SW480 (cell line): ENCODE results near the gene GCLC.
A peak's percentile ranks its signal among the peaks of the same experiment; 100 is the strongest.
"Not testable (repeated sequence)": the region's sequence is repeated elsewhere in the genome, so short reads cannot be mapped to it uniquely, and the experiment has no call there.

ENCODE experiments used
- DNase-seq: peaks from one replicate; pipeline ENCODE4 v3.0.0-alpha.2; 2016; ENCODE audit warnings: low spot score

The GCLC gene

DNA sequence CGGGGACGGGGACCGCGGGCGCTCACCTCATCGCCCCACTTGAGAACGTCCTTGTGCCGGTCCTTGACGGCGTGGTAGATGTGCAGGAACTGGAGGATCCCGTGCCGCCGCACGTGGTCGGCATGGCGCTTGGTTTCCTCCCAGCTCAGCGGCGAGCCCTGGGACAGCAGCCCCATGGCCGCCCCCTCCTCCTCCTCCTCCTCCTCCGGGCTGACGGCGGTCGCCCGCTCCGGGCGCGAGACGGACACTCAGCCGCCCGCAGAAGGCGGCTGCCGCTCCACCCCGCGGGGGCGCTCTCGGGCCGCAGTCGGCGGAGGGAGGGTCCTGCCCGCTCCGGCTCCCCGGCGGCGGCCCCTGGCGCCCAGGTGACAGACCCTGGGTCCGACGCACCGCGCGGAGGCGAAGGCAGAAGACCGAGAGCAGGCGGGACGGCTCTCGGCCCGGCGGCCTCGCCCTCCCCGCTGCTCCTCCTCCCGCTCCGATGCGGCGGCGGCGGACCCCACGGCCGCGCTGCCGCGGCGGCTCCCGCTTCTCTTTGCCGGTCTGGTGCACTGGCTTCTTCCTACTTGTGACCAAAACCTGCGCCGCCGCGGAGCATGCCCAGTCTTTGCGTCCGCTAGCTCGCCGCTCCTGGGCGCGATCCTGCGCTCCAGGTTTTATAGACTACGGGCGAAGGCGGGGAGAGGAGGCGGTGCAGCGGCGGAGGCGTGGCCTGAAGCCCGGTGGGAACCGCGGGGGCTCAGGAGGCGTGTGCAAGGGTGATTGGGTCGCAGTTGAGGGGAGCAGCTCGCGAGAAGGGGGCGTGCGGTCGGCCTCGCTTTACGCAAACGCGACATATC, at the start of gene GCLC:
TSS of gene GCLC (minus strand) at position 632 of the 839 bp plus-strand sequence. CDS start at position 176, 456 bp downstream.
- DNase-seq = peak; percentile 93

DNA sequence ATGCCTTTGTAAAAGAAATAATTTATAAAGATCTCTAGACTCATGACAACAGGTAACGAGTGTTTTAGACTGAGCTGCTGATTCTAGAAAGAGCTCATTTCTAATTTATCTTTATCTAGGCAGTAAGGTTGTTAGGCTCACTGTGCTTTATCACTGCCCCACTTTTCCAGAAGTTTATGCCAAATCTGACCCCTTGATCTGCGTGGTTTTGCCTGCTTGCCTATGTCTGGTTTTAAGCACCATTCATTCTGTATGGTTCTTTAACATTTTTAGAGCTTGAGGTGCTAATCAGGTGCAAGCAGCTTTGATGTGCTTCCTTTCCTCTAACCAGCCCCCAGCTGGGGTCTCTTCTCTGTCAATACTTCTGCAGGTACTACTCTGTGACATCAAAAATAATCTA, 49.7 kb upstream of the GCLC start:
- DNase-seq = no peak

DNA sequence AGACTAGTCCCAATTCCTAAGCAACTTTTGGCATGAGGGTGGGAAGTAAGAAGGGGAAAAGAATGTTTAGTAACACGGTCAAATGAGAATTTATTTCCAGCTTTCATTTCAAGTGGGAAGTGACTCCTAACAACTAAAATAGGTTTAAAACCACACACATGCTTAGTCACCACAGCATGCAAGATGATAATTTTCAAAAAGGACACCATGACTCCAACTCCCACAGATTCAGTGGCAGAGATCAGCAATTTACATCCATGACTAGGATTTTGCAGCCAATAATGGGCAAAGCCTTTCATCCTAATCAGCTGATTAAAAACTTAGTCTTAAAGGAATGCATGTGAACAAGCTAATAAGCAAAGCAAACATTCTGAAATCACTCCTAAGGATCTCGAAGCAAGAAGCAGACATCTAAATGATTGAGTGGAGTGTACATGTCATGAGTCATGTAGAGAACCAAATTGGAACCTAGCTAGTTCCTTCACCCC, 48.1 kb upstream of the GCLC start:
- no peak for DNase-seq

DNA sequence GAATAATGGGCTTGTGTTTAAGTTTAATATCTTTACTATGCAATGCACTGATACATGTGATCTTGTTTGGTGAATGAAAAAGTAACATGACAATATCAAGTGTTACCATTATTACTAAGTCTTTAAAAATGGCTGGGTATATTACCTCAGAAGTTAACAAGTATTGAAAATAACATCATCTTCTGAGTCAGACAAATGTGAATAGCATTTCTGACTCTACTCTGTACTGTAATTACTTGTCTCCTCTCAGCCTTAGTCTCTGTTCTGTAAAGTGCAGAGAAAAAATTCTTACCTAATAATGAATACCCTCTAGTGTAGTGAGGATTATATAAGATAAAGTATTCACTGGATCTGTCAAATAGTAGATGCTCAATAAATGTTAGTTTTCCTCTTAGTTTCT, 47.0 kb upstream of the GCLC start:
- no peak for DNase-seq

DNA sequence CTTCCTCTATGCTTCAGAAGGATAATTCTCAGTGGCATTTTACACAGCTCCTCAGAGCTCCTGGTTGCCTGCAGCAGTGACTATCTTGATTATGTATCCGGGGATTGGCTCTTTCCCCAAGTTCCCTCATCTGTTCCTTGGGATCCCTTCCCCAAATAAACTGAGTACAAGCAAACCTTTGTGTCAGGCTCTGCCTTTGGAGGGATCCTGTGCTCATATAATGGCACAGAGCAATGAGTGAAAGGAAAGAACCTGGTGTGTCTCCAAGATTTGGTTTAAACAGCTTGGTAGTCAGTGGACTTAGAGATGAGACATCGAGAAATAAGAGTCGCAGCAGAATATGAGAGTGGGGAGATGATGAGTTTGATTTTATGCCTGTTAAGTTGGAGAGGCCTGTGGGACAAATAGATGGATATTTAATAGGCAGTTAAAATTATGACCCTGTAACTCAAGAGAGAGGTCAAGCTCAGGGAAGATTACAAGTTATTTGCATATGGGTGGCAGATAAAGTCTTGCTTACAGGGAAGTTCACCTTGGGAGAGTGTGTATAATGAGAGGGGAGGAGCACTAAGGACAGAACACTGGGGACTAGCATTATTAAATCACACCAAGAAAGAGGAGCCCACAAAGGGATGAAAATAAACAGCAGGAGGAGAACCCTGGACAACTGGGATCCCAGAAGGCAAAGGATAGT, 44.1 kb upstream of the GCLC start:
- DNase-seq = no peak

DNA sequence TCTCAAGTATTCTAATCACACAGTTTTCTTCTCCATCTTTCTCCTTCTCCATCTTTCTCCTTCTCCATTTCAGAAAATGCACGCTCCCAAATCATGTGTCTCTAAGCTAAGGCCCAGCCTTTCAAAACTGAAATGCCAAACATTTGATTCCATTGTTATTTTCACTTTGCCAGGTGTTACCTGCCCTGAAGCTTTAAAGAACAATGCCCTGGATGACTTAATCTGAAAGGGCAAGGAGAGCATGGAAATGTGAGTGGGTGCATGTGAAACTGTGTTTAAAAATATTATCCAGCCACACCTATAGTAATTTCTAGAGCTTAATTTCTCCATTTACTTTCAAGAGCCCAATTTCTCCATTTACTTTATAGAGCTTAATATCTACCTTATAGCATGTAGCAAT, 42.4 kb upstream of the GCLC start:
- no peak for DNase-seq

DNA sequence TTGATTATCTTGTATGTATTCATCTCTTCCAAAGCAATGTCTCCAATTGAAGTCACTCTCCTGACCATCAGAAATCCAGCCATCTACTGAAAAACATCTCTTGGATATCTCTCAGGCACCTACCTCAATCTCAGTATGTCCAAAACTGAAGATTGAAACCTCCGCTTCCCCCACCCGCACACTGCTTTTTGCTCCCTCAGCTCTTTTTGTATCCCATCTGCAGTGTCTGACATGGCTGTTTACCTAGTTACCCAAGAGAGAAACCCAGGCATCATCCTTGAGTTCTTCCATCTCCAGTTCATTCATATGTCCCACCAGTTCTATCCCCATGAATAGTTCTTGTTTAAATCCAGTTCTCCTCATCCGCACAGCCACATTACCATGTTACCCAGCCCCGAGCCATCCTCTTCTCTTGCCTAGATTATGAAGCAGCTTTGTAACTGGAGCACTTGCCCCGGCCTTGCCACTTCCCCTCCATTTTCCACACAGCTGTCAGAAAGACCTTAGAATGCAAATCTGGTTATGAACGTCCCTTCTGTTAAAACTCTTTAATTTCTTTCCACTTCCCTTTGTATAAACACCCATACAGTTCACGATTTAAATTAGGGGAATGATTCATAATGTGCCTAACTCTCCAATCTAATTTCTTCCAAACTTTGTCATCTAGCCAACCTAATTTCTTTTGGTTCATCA, 40.5 kb upstream of the GCLC start:
- no peak for DNase-seq

DNA sequence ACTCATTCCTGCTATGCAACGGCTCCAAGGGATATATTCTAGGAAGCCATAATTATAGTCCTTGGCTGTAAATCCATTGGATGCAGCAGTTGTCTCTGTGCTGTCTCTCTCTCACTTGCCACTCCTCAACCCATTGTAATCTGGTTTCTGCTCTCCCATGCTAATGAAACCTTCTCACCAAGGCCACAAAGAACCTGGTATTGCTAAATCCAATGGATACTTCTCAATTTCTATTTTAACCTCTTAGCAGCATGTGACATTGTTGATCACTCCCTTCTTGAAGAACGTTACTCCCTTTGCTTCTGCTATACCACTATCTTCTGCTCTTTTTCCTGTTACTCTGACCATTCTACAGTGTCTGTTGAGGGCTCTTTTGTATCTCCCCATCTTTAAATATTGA, 39.8 kb upstream of the GCLC start:
- no peak for DNase-seq

DNA sequence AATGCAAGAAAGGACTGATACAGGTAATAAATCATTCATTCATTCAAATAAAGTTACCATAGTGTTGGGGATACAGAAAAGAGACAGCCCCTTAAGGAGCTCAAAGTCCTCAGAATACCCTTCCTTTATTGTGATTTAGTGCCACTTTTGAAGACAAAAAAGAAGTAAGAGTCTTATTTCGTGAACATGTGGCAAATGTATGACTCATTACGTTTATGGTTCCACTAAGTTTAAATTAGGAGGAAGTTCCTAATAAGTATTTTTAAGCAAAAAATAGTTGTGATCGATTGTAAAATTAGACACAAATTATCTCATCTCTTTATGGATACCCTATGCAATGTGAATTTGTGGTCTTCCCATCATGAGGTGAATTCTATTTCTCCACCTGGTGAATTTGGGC, 38.5 kb upstream of the GCLC start:
- no peak for DNase-seq

DNA sequence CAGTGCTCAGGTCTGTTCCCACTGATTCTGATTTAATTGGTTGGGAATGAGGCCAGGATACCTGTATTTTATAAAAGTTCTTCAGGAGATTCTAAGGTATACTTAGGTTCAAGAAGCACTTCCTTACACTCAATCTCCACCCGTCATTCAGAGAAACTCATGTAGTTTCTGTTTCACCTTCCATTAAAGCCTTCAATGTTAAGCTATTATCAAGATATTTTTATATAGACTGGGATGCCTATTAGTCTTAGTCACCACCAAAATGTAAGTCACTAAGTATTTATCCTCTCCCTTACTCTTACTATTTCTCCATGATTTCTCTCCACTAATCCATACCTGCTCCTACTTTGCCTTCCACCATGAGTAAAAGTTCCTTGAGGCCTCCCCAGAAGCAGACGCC, 38.1 kb upstream of the GCLC start:
- no peak for DNase-seq

DNA sequence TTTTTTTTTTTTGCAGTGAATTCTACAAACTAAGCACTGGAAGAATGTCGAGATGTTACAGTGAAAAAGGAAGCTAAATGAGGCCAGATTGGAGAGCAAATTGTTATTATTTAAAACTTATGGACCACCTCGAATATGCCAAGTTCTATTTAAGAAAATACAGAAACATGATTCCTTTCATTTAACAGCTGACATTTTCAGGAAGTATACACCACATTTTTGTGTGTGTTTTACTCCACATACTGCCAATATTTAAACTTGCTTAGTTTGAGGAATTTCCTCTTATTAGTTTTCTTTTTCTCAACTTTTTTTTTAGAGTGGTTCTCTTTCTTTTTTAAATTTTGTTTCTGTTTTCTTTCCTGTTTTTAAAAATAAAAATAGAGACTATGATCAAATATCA, 37.0 kb upstream of the GCLC start:
- no peak for DNase-seq

DNA sequence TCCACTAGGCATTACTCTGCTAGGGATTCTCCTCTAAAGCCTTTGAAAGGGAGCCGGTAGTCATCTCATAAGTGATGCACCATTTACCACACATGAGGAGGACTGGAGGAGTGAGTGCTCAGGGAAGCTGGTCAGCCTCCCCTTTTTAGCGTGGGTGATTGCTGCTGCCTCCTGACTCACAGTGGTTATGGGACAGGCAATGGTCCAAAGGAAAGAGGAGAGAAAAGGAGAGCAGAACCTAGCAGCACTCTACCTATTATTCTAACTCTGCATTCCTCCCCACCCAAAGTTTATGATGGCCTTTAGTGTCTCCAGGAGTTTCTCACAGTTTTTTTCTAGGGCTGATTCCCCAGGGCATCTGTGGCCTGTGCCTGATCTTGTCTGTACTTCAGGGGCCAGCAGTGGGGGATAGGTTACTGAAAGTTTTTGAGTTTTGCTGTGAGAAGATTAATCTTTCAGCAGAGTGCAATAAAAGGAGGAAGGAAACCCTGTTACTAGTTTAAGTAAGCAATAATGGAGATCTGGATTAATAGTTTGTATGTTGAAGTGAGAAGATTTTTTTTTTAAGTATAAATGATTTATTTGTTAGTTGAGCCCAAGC, 36.4 kb upstream of the GCLC start:
- DNase-seq = no peak

DNA sequence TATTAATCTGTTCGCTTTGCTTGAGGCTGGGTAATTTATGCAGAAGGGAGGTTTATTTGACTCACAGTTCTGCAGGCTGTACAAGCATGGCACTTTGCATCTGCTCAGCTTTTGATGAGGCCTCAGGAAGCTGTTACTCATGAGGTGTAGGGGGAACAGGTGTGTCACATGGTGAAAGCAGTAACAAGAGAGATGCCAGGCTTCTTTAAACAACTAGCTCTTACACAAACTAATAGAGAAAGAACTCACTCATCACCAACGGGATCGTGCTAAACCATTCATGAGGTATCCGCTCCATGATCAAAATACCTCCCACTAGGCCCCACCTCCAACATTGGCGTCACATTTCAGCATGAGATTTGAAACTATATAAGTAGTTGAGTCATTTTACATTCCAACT, 34.4 kb upstream of the GCLC start:
- no peak for DNase-seq

DNA sequence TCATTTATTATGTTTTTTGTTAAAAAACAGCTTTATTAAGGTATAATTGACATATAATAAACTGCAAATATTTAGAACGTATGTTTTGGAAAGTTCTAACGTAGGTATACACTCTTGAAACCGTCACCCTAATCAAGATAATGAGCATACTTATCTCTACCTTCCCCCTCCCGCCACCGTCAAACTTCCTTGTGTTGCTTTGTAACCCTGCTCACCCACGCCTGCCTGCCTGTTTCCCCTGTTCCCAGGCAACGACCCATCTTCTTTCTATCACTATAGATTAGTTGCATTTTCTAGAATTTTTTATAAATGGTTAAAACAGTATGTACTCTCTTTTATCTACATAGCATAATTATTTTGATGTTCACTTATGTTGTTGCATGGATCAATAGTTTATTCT, 33.5 kb upstream of the GCLC start:
- DNase-seq = no peak

DNA sequence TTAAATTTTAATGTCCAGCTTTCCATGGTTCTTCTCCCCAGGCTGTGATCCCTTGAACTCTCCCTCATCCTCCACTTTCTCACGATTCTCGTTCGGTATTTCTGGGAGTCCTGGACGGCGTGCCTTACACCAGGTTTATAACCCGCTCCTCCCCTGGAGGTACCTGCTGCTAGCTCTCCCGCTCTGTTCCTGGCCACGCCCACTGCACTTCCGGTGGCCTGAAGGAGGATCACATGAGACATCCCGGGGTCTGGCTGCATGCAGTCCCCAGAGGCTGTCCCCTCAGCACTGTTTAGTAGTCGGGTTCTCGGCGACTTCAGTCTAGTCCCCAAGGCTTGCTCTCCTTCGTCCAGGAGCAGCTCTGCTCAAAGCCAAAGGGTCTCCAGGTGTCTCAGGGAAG, 28.4 kb upstream of the GCLC start:
- DNase-seq = no peak

DNA sequence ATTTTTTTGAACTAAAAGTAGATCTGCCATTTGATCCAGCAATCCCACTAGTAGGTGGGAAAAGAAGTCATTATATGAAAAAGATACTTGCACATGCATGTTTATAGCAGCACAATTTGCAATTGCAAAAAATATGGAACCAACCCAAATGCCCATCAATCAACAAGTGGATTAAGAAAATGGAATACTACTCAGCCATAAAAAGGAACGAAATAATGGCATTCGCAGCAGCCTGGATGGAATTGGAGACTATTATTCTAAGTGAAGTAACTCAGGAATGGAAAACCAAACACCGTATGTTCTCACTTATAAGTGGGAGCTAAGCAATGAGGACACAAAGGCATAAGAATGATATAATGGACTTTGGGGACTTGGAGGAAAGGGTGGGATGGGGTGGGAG, 27.5 kb upstream of the GCLC start:
- not testable (repeated sequence) for DNase-seq

DNA sequence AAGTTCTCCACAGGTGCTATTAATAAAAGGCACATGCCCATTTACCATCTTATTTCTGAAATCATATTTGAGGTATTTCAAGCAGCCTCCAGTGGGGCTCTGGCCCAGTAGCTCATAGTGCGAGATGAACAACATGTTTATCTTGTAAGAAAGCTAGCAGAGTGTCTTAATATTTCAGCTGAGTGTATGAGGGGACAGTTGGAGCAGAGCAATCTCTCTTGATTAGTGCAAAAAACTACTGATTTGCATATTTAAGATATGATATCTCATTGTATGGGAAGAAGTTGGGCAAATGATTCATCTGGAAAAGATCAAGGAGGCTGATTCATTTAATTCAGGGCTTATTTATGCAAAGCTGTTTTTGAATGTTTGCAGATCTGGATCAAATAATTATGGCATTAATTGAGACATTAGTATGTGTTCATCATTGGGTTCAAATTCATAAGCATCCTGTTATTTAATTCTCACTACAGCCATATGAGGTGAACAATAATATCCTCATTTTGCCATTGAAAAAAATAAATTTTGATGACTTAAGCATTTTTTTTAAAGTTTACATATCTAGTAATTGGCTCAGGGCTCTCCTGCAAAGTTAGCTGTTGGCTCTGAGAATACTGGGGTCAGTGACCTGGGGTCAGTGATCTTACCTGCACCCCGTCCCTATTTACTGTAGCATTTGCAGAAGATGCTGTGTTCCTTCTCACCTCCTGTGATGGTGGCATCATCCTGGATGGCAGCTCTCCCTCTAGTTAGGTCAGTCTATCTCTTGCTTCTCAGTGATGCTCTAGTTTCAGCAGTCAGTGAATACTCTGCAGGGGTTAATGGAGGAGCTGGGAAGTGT, 24.1 kb upstream of the GCLC start:
- no peak for DNase-seq

DNA sequence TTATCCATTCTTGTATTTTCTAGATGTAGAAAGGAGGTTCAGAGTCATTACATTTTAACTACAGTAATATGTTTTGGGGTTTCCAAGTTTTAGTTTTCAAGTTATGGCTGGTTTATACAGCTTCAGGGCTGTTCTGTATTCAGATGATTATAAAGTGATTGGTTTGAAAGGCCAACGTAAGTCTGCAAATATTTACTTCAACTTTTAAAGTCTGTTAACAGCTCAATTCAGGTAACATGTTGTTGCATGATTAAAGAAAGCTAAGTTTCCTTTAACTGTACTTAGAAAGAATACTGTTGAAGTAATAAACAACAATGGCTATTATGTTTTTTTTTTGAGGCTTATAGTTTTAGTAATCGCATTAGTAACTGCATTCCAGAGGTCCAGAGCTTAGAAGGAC, 22.8 kb upstream of the GCLC start:
- DNase-seq = no peak

DNA sequence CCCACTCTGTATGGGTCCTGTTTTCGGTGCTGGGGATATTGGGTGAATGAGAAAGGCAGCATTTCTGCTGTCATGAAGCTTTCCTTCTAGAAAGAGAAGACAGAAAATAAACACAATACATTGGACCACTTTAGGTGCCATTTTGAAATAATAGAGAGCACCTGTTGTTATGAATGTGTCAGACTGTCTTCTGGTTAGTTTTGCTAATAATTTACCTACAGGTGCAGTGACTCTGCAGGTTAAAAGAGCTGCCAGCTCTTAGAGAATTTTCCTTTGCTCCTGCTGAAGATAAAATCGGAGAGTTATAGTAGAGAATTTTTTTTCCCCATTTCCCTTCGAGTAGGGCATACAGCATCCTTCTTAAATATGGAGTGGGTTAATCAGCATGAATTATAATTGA, 21.9 kb upstream of the GCLC start:
- no peak for DNase-seq

DNA sequence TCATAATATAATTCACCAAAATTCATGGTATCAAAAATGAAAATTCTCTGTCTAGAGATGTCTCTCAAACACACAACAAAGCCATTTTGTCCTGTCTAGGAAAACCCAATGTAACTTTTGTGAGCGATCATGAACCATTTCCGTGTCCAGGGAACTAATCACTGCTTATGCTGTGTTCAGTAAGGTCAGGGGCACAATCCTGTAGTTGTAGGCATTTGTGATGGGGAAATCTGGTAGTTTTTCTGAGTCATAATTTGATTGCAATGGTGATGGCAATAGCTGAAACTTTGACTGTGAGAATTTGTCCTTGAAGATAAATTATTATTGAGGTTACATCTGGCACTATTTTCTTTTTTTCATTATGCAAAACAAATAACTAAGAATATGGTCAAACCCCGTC, 21.0 kb upstream of the GCLC start:
- no peak for DNase-seq

DNA sequence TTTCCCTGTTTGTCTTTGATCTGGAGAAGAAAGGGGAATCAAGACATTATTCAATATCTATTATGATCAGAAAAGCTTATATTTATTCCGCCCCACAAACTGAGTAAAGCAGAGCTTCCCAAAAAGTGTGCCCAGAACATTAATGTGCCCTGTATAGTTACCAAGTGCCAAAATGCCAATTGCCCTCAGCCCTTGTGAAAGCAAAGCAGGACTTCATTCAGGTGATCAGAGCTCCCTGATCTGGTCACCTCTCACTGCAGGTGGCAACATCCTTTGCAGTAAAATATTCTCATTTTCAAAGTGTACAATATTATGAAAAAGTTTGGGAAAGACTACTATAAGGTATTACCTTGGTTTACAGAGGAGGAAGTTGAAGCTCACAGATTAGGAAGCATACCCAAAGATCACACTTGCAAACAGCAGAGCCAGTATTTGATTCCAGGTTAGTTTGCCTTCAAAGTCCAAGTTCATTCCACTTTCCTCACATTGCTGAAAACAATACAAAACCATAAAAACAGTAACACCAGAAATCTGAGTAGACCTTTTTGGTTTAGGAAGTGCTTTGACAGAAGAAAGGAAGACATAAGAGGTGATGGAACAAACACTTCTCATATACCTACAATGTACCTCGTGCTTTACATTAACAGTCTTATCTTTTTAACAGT, 19.6 kb upstream of the GCLC start:
- no peak for DNase-seq
